NCI-H226 (cell line): ENCODE measurements around the gene ARID4B.
"Not testable (repeated sequence)": the region's sequence is repeated elsewhere in the genome, so short reads cannot be mapped to it uniquely, and the experiment has no call there.

Experiments used
- DNase-seq: peaks from one replicate; pipeline ENCODE4 v3.0.0-alpha.2; 2015

The ARID4B gene

DNA sequence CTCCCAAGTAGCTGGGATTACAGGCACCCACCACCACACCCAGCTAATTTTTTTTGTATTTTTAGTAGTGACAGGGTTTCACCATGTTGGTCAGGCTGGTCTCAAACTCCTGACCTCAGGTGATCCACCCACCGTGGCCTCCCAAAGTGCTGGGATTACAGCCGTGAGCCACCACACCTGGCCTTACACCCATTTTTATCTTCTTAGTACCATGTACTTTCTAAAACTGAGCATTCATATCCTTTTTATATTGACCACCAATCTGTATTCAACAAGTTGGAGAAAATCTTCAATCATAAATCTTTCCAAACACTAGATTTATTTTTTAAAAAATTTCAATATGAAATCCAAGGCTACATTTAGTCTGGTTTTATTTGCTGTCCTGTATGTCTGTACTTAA is 113.0 kb downstream of the ARID4B start:
- not testable (repeated sequence) for DNase-seq

DNA sequence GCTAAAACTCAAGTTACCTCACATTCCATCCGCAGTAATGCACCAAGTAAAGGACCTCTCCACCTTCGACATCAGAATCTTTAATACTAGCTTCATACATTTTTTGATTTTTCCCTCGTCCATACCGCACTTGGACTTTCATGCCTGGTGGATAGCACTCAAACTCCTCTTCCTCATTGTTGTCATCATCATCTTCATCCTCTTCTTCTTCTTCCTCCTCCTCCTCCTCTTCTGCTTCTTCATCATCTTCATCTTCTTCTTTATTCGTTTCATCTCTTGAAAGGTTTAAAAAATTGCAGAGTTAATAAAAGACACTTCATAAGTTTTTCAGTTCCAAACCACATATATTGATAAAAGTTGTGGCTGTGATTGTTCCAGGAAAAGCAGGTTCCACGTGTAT is 114.2 kb downstream of the ARID4B start:
- no peak for DNase-seq

DNA sequence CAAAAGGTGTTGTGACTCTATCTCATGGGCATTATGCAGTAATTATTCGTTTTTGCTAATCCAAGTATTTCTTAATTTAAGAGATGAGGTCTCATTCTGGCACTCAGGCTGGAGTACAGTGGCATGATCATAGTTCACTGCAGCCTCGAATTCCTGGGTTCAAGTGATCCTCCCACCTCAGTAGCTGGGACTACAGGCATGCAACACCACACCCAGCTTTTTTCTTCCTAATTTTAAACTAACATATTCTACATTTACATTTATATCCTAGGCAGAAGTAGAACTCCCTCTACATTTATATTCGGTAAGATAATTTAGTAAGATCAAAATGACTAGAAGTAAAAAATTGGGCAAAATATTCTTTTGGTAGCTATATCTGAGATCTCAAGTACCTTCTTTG is 116.5 kb downstream of the ARID4B start:
- no peak for DNase-seq

DNA sequence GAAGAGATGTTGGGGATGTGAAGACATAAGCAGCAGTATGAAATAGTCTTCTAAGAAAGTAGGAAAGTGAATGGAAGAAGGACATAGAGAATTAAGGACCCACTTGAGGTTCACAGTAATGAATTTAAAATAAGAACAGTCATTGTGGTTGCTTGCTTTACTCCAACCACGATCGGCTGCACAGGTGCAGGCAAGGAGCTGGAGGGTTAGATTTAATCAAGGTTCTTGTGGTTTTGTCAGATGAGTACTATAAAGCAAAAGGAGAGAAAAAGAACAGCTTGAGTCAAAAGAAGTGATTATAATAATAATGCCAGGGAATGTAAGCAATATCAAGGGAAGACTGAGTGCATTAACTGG is 120.8 kb downstream of the ARID4B start:
- no peak for DNase-seq

DNA sequence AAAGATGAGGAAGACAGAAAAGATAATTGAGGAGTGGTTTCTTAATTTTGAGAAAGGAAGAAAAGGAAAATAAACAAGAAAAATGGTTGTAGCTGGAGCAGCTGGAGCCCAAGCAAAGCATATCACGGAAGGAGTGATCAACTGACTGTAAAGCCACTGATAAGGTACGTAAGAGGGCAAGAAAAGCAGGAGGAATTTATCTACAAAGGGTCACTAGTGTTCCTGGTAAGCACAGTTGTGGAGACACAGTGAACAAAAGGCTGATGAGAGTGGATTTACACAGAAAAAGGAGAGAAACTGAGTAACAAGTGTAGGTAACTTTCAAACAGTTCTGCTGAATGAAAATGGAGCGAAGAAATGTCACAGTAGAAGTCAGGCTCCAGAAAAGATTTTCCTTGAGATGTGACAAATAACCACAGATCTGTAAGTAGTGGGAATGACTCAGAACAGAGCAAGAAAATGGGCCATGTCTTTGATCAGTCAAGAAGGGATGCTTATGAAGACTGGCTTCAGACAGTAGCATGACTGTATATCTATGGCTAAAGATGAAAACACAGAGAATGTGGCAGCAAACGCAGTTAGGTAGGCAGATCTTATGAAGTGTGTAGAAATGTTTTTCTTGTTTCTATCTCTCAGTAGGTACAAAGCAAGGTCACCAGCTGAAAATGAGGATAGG is 121.3 kb downstream of the ARID4B start:
- no peak for DNase-seq

DNA sequence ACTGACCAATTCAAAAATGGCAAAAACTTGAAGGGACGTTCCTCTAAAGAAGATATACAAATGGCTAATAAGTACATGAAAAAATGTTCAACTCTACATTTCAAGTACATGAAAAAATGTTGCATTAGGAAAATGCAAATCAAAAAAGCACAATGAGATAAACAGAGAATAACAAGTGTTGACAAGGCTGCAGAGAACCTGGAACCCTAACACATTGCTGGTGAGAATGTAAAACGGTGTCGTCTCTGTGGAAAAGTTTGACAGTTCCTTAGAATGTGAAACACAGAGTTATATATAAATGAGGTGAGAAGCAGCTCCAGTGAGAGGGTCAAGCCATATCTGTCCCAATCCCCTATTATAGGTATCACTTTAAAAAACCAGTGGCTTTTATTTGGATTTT is 122.3 kb downstream of the ARID4B start:
- DNase-seq = no peak

DNA sequence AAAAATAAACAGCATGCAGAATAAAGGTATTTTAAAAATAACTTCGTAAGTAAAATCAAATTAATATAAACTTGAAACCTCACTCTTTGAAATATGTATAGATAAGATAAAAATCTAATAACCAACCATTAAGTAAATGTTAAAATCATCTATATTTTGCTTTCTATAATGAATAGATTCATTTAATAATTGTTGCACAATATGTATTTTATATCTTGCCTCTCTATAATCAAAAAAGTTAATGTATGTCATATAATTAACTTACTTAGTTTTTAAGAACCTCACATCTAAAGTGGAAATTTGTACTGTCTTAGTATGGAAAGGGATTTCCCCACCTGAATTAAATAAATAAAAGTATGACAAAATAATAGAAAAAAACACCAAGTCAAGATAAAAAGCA is 124.6 kb downstream of the ARID4B start:
- no peak for DNase-seq

DNA sequence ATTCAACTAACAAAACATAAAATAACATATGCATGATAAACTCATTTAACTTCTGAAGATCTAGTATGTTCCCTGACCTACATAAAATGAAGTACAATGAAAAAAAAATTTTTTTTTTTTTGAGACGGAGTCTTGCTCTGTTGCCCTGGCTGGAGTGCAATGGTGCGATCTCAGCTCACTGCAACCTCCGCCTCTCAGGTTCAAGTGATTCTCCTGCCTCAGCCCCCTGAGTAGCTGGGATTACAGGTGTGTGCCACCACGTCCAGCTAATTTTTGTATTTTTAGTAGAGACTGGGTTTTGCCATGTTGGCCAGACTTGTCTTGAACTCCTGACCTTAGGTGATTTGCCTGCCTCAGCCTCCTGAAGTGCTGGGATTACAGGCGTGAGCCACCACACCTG is 125.5 kb downstream of the ARID4B start:
- DNase-seq = not testable (repeated sequence)

DNA sequence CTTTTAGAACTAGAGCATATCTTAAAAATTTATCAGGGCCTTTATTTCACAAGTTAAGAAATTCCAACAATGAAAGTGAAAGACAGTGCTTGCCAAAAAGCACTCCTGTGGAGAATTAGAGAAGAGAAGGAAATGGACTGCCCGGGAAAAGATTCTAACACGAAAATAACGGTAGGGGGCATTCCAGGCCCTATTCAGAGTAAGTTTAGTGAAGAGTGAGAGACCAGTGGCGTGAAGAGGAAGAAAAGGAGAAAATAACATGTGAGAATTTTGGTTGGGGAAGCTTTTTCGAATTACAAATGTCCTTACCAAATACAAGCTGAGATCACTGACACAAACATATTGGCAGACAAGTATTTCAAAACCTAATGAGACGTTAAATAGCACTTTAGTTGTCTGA is 128.5 kb downstream of the ARID4B start:
- DNase-seq = no peak

DNA sequence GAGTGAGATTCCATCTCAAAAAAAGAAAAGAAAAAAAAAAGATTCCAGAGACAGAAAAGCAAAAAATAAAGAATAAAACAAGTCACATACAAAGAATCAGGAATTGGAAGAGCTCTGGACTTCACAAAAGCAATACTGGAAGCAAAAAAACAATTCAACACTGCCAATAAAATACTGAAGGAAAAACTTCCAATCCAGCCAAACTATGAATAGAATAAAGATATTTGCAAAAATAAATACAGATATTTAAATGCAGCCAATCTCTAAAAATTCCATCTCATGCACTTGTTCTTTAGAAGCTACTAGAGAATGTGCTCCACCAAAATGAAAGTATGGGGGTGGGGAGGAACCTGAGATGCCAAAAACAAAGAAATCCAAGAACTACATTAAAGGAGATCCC is 137.5 kb downstream of the ARID4B start:
- DNase-seq = no peak

DNA sequence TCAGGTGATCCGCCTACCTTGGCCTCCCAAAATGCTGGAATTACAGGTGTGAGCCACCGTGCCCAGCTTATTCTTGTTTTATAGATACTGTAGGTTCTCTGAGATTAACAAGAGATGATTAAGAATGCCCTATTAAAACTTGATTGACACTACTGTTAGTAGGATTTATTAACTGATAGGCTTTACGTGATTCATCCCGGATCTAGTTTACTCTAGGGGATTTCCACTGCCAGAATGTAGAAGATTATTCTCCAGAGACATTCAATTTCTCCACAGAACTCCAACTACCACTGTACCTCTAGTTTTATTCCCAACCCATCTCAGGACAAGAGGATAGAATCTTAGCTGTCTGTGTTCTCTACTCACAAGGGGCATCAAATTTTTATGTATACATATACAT is 140.7 kb downstream of the ARID4B start:
- no peak for DNase-seq

DNA sequence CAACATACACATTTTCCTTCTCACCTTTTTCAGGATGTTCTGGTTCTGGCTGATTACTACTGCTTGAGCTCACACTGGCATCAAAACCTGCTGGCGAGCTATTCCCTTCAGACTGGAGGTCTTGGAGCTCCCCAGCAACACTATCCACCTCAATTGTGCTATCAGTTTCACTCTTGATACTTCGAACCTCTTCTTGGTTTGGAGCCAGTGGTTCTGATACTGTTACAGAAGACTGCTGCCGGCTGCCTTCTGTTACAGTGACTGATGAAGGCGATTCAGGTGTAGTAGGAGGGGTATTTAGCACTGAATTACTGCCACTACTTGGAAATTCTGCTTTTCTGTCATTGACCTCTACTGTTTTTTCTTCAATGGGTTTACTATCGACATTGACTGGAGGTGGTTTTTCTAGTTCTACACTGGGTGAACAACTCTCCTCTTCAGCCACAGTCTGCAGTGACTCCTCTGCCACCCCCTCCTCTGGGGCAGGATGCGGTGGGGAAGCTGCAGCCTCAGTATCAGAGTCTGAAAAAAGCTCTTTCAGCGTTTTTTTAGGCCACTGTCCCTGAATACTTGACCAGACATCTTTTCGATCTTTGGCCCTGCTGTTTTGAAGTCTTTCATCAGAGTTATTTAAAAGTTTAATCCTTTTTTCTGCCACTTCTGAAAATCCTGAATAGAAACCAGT is 146.3 kb downstream of the ARID4B start:
- DNase-seq = no peak

DNA sequence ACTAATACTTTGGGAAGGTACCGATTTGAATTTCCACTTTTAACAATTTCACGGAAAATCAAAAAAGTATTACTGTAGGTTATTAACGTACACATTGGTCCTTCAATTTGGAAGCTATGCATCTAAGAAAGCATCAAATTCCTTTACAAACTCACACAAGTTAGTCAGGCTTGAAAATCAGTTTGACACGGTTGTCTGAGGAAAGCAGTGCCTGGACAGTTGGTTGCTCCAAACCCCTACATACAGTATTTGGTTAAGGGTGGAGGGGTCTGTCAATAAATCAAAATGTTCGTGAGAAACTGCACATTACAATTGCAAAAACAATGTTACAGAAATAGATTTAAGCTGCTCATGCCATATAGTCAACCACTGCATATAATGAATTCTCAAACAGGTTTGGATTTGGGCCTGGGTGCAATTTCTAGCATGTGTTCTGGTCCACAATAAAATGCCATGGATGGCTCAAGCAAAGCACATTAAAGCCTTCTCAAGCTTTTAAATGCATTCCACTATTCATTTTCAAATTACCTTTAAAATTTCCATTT is 147.0 kb downstream of the ARID4B start:
- DNase-seq = no peak

DNA sequence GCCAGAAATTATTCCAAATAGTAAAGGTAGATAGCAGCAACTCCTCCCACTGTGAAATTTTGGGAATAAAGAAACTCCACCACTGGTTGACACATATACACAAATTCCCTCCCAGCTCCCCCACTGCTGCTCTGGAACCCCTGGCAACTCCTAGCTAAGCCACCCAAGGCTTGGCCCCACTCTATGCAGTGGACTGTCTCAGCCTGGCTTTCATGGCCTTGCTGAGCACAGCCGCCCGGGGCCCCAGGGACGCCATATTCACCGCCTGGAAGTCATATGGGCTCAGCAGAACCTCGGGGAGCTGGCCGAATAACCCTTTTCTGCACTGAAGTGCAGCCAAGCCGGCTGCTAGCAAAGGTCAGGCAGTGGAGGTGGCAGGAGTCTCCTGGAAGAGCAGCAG is 151.5 kb downstream of the ARID4B start:
- DNase-seq = no peak

DNA sequence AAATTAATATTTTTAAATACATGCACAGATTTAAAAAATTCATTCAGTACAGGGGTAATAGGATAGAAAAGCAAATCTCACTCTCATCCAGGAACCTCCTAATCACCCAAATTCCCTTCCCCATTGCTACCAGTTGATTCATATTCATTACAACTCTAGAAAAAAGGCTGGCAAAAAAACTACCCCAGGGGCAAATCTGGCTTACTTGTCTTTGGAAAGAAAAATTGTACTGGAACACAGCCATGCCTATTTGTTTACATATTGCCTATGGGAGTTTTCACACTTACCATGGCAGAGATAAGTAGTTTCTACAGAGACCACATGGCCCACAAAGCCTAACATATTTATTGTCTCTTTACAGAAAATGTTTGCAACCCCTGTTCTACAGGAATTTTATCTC is 158.0 kb downstream of the ARID4B start:
- no peak for DNase-seq

DNA sequence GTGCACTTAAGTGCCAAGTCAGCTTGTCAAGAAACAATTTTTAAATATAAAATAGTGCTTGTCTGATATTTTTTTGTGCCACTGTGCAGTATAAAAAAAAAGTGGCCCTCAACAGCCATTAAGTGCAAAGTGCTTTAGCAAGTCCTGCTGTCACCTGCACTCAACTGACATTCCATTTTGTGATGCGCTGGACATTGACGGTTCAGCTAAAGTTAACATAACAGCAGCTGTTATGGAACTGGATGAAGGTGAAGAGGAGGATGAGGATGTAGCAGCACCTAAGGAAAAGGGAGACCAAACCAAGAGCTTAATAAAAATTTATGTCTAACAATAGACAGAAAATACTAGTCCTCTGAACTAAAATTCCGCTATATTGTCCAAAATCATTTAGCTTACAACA is 159.6 kb downstream of the ARID4B start:
- DNase-seq = no peak

DNA sequence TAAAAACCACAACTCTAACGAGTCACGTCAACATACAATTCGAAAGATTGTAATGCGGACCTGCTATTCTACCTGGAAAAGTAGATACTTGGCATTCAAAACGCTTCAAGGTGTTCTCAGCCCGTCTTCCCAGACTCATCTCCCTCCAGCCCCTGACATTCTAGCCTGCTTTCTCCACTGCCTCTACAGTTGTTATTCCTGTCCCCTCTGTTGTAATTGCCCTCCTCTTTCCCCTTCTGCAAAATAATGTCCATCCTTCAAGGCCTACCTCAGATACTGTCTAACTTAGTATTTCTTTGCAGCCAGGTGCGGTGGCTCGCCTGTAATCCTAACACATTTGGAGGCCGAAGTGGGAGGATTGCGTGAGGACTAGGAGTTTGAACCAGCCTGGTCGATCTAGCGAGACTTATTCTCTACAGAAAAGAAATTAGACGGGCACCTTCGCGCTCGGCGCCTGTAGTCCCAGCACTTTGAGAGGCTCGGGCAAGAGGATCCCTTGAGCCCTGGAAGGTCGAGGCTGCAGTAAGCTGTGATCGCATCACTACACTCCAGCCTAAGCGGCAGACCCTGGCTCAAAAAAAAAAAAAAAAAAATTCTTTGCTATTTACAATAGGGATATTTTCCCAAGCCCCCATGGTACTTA is 166.2 kb downstream of the ARID4B start:
- DNase-seq = no peak

DNA sequence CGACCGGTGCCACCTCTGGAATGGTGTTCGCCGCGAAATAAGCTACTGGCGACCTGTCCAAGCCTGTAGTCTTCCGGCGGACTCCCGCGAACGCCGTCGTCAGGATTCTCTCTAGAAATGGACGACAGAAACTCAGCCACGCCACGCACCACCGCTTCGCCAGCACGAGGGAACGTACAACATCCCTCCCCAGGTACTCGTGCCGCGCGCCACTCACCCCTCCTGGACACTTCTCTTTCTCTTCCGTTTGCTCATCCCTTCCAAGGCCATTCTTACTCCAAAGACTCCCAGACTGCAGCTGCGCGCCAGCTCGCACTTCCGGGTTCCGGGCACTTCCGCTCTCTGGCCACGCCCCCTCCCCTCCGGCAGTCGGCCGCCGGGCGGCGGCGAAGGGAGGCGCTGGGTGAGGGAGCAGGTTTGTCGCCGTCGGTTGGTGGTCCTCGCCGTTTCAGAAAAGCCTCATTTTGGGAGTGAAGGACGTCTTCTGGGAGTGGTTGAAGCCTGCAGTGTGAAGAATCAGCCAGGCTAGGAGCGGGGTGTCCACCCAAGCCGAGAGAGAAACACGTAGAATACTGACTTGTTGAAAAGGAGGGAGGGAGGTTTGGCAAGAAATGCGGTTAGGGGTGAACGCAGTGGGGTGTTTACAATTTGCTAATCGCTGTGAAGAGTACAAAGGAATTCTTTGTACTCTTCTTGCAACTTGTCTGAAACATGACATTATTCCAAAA is 166.9 kb downstream of the ARID4B start, which contains the start of gene RBM34:
Gene RBM34 (minus strand): TSS at position 294 of the 728 bp plus-strand sequence. CDS start 24 bp downstream, at position 270.
- DNase-seq = peak; percentile 65

DNA sequence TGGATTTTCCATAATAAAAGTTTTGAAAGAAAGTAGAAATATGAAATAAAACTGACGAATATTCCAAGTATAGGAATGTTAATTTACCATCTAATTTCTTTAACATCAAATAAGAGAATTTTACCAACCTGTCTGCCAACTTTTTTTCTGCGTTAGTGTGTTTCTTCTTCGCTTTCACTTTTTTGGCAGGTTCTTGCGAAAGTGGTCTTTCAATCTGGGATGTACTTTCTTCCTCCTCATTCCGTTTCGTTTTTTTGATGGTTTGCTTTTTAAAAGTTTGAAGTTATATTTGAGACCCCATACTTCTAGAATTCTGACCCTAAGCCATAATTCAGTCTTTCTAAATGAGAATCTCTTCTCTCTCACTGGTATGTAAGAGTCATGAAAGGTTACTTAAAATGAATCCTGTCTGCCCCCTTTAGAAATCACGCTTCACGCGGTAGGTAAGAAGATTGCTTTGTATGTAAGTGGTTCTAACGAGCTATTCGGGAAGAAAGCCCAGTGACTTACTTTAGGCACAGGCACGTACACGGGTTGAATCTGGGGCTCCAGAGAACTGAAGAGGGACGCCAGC is 167.5 kb downstream of the ARID4B start:
- DNase-seq = no peak

DNA sequence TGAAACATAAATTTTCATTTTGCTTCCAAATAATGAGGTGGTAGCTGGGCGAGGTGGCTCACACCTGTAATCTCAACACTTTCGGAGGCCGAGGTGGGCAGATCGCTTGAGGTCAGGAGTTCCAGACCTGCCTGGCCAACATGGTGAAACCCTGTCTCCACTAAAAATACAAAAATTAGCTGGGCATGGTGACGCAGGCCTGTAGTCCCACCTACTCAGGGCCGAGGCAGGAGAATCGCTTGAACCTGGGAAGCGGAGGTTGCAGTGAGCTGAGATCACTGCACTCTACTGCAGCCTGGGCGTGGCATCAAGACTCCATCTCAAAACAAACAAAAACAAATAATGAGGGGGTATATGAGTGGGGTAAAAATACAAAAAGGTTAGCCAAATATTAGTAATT is 168.0 kb downstream of the ARID4B start:
- DNase-seq = not testable (repeated sequence)

DNA sequence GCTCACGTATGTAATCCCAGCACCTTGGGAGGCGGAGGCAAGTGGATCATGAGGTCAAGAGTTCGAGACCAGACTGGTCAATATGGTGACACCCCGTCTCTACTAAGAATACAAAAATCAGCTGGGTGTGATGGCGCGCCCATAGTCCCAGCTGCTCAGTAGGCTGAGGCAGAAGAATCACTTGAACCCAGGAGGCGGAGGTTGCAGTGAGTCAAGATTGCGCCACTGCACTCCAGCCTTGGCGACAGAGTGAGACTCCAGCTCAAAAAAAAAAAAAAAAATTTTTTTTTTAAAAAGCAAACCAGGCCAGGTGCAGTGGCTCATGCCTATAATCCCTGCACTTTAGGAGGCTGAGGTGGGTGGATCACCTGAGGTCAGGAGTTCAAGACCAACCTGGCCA is 168.7 kb downstream of the ARID4B start:
- DNase-seq = not testable (repeated sequence)

DNA sequence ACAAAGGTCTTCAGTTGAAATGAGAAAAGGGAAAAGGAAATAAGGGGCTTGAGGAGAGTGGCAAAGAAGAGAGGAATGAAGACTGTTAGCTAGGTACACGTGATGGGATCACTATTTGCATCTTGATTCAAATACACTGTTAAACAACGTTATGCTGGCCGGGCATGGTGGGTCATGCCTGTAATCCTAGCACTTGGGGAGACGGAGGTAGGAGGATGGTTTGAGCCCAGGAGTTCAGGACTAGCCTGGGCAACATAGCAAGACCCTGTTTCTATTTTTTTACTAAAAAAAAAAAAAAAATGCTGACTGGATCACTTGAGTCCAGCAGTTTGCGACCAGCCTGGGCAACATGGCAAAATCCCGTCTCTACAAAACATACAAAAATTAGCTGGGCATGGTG is 169.3 kb downstream of the ARID4B start:
- no peak for DNase-seq

DNA sequence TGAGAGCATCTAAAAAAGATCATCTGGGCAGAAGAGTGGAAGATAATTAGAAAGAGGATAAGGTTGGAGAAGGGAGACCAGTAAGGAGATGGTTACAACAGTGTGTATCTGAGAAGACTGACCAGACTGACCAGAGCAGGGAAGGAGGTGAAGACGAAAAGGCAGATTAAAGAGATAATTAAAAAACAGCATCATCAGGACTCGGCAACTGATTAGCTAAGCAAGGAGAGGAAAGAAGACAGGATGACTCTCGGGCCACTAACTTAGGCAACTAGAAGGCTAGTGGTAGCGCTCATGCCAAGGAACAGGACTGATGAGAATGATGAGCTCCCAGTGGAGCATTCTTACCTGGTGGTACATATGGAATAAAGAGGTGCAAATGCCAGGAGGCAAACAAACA is 170.8 kb downstream of the ARID4B start:
- no peak for DNase-seq
